Pancreas (tissue), 10 donors: ENCODE data around the gene EXOC1. TPM values are rescaled to one million over a fixed set of nuclear protein-coding genes. Genes with fewer than 3 reads are reported as not detected.
A peak's percentile ranks its signal among the peaks of the same experiment; 100 is the strongest.

Experiments used
- ATAC-seq, 4 donors: fragments of 200-7000 bp; cut with Tn5 transposase; one replicate each; pipeline versions ENCODE4 v1.8.0 to v1.9.1; 2020; ENCODE audit warnings: mild to moderate bottlenecking in 4 of 4, moderate library complexity in 4 of 4
- DNase-seq, 6 donors: peaks; one replicate each; pipeline ENCODE4 v3.0.0-alpha.2; 2020
- FAIRE-seq: peaks from 2 replicates; lab custom pipeline; 2012; peaks lifted over from hg19 to GRCh38; lab: Jason Lieb, UNC
- H3K27ac ChIP-seq, 4 donors: fragments of 200-600 bp; sonication (generic); 1 replicate in 3 of 4; 2 replicates in 1 of 4; pipeline versions ENCODE4 v1.5.0 to v1.8.0; 2020
- H3K27me3 ChIP-seq, 4 donors: fragments of 200-600 bp; one replicate each; pipeline ENCODE4 v1.8.0; 2021
- H3K36me3 ChIP-seq, 3 donors: fragments of 200-600 bp; sonication (generic) in 1 of 3; one replicate each; pipeline versions ENCODE4 v1.5.0 to v1.8.0; 2020 to 2021
- H3K4me1 ChIP-seq, 3 donors: fragments of 200-600 bp; one replicate each; pipeline ENCODE4 v1.8.0; 2021
- H3K4me3 ChIP-seq, 4 donors: fragments of 200-600 bp; sonication (generic) in 2 of 4; one replicate each; pipeline versions ENCODE4 v1.5.0 to v1.8.0; 2020 to 2021
- H3K9me3 ChIP-seq, 4 donors: fragments of 200-600 bp; one replicate each; pipeline ENCODE4 v1.8.0; 2021
- WGBS, 2 donors: extraction: QIAGEN DNeasy Blood & Tissue Kit; methylation state at CpG; one replicate each; pipeline ENCODE4 v1.1.7; 2013; 5-methylcytosine and 5-hydroxymethylcytosine counted together
- intact Hi-C, 3 donors: fragments of 100-400 bp; cut with DNase I; formaldehyde crosslinking; loops; one replicate each; pipeline versions ENCODE4 v1.11.1 to v1.14.2; 2022
- polyA plus RNA-seq, 2 donors: library from polyadenylated mRNA; stranded (reverse); fragments of 200-250 nt; gene quantifications; one replicate each; pipeline ENCODE4 v1.2.3, GENCODE V29; 2013
- total RNA-seq, 6 donors: library from RNA; stranded (reverse); fragmentation: NEBNext Ultra II Directional in 4 of 6; extraction: Animal tissue kit (Norgen Biotek cat#: 25700) in 4 of 6; gene quantifications; one replicate each; pipeline versions ENCODE4 v1.2.1 to v1.2.4, GENCODE V29; 2021 to 2023
- TF ChIP-seq, protein P1 (sequence below), 4 donors: fragments of 200-600 bp; sonication (generic) in 3 of 4; IDR thresholded peaks; one replicate each; pipeline versions ENCODE4 v1.5.0 to v1.8.0; 2021; ENCODE audit warnings: antibody characterized with exemption in 4 of 4
- donor health status: healthy with polysubstance abuse.
- donor health status: DM: no; HTN: no; CAD: no; lungs with moderate emphysema.
- donor health status: DM: no; HTN: no; CAD: no.
- donor health status: control.
- donor health status: control.
- donor health status: Bipolar disorder and iron deficiency.
- donor health status: DM: yes; HTN: yes; CAD: no.
- donor health status: DM: no; HTN: no; CAD: no.
- donor health status: DM: no; HTN: no; CAD: no.
- donor health status: DM: yes; HTN: yes; CAD: no.

Gene EXOC1
- total and polyA plus RNA-seq, 8 donors = 8.2 to 21.7 (median 11.0) TPM

DNA sequence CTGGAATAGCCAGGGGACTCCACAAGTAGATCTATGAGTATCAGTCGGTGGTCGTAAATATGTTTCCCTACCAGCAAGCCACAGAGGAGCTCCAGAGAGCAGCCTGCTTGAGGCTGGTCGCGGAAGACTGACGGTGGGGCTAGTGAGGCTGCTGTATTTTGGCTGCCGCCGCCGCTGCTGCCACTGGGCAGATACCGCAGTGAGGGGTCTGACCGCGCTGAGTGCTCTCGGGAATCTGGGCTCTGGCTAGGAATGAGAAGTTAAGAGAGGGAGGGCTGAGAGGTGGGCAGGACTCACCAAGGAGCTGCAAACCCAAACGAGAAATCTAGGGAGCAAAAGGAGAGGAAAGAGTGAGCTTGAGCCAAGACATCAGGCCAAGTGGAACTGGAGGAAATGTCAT, 33.8 kb upstream of the EXOC1 start, which contains the start of gene EXOC1L:
Gene EXOC1L (plus strand): TSS at position 157 of the 400 bp plus-strand sequence. CDS start 237 bp downstream, at position 394.
- DNase-seq (peak in 1 of 6 donors; percentile 54), ATAC-seq (peak in 1 of 4 donors; percentile 29), FAIRE-seq (no peak)
- H3K4me1 ChIP-seq = no peaks in the 10 kb centered on the region
- TF ChIP-seq, protein P1, sequence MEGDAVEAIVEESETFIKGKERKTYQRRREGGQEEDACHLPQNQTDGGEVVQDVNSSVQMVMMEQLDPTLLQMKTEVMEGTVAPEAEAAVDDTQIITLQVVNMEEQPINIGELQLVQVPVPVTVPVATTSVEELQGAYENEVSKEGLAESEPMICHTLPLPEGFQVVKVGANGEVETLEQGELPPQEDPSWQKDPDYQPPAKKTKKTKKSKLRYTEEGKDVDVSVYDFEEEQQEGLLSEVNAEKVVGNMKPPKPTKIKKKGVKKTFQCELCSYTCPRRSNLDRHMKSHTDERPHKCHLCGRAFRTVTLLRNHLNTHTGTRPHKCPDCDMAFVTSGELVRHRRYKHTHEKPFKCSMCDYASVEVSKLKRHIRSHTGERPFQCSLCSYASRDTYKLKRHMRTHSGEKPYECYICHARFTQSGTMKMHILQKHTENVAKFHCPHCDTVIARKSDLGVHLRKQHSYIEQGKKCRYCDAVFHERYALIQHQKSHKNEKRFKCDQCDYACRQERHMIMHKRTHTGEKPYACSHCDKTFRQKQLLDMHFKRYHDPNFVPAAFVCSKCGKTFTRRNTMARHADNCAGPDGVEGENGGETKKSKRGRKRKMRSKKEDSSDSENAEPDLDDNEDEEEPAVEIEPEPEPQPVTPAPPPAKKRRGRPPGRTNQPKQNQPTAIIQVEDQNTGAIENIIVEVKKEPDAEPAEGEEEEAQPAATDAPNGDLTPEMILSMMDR (IDR thresholded peaks at IDR 0.05) = no peak
- WGBS, 2 donors = 6% methylated on average over 13 of the region's 13 CpGs
- H3K27me3 ChIP-seq = peaks cover 0 to 5% (median 2%) of the 10 kb centered on the region in 4 donors
- H3K9me3 ChIP-seq = no peaks in the 10 kb centered on the region
- intact Hi-C loops = no loop called here
- no peak within 1 kb of the TSS for H3K27ac ChIP-seq
- H3K4me3 ChIP-seq = no peak within 1 kb of the TSS
- no peaks in the 10 kb centered on the region for H3K36me3 ChIP-seq

DNA sequence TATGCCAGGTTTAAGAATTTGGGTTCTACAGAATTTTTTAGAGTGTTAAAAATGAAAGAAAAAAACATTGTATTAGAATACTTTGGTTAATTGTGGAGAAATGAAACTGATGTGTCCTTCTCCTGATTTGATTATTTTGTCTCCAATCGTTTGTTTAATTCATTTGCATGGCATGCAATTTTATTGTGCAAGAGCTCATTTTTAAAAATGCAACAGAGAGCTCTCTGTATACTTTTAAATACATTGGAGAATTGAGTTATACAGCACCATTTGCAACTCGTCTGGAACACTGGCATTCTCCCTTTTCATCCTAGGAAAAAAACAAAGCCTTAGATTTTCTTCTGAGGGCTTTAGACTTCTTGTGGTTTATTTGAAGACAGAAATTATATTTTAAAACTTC, 33.2 kb upstream of the EXOC1 start:
- Histone ChIP-seq H3K9me3 (no peaks in the 10 kb centered on the region), H3K4me3 (no peak overlapping the region), H3K4me1 (no peaks in the 10 kb centered on the region), H3K27ac (no peak overlapping the region), H3K27me3 (peaks cover 0 to 5% (median 2%) of the 10 kb centered on the region in 4 donors), H3K36me3 (no peaks in the 10 kb centered on the region)
- FAIRE-seq (no peak), ATAC-seq (no peak), DNase-seq (no peak)
- intact Hi-C loops = no loop called here
- TF ChIP-seq, protein P1 (IDR thresholded peaks at IDR 0.05) = no peak
- WGBS, 2 donors = 16 to 25% methylated on average over 2 of the region's 2 CpGs

DNA sequence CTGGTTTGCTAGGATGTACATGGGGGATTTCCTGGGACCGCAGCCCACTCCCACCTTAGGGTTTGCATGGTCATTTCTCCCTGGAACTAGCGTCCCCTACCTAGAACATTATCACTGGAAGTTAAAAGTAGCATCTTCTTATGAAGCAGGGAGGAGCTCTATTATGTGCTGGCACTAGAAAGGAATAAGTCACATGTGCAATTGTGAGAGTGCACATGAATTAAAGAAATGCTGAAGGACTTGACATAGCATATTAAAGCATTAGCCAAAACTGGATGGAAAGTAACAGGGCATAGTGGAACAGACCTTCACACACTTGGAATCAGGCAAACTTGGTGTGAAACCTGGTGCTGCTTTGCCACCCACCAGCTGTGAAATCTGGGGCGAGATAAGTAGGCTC, 31.1 kb upstream of the EXOC1 start:
- DNase-seq = no peak
- Histone ChIP-seq H3K36me3 (no peaks in the 10 kb centered on the region), H3K4me1 (no peaks in the 10 kb centered on the region), H3K27ac (no peak overlapping the region), H3K27me3 (peaks cover 0 to 4% (median under 1%) of the 10 kb centered on the region in 4 donors), H3K4me3 (no peak overlapping the region), H3K9me3 (no peaks in the 10 kb centered on the region)
- no peak for ATAC-seq
- TF ChIP-seq, protein P1 (IDR thresholded peaks at IDR 0.05) = no peak
- FAIRE-seq = no peak
- 63 to 76% methylated on average over 3 of the region's 3 CpGs for WGBS, 2 donors
- intact Hi-C loops = no loop called here

DNA sequence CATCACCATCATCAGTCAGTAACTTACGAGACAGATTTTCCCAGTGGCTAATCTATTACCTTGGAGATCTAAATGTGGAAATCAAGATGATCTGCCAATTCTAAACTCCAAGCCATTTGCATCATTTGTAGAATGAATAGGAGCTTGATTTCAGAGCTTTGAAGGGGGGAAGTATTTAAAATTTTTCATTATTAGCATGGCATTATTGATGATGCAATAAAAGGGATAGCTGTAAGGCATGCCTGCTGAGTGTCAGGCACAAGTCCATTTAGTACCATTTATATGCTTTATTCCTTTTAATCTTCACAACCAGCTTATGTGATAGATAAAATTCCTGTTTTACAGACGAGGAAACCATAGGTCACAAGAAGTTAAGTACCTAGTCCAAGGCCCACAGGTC, 28.6 kb upstream of the EXOC1 start:
- no peak for FAIRE-seq

DNA sequence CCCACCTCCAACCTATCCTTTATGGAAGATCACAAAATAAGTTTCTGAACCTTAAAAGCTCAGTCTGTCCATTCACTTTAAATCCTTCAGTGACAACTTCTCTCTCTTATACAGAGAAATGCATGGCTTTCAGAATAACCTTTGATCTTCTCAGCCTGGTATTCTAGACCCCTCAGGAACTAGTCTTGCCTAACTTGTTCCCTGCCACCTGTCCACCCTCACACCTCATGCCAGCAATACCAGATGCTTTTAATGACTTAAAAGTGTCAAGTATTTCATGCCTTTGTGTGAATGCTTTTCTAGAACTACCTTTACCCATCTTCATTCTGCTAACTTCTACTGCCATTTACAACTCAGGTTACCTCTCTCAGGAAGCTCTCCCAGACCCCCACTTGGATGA, 26.5 kb upstream of the EXOC1 start:
- Histone ChIP-seq H3K4me3 (no peak overlapping the region), H3K36me3 (no peaks in the 10 kb centered on the region), H3K4me1 (no peaks in the 10 kb centered on the region), H3K9me3 (no peaks in the 10 kb centered on the region), H3K27me3 (peaks cover 0 to 4% (median 0%) of the 10 kb centered on the region in 4 donors), H3K27ac (no peak overlapping the region)
- ATAC-seq (no peak), DNase-seq (no peak), FAIRE-seq (no peak)
- TF ChIP-seq, protein P1 (IDR thresholded peaks at IDR 0.05) = no peak
- intact Hi-C loops = no loop called here

More for the DNA sequence above, 28.6 kb upstream of the EXOC1 start:
- ATAC-seq = no peak
- TF ChIP-seq, protein P1 (IDR thresholded peaks at IDR 0.05) = no peak
- Histone ChIP-seq H3K4me3 (no peak overlapping the region), H3K4me1 (no peaks in the 10 kb centered on the region), H3K36me3 (no peaks in the 10 kb centered on the region), H3K27ac (no peak overlapping the region), H3K9me3 (no peaks in the 10 kb centered on the region), H3K27me3 (peaks cover 0 to 4% (median 0%) of the 10 kb centered on the region in 4 donors)
- intact Hi-C loops = no loop called here
- 31 to 40% methylated on average over 2 of the region's 2 CpGs for WGBS, 2 donors
- DNase-seq = no peak
